Measurements from ENCODE around the gene LSP1.

- TF ChIP-seq GLIS3 (CRISPR knock-in tag; IDR thresholded peaks at IDR 0.05) (no peak), CSRNP3 (CRISPR knock-in tag; IDR thresholded peaks at IDR 0.05) (no peak), PATZ1 (CRISPR knock-in tag; IDR thresholded peaks at IDR 0.05; ENCODE audit: borderline replicate concordance) (no peak), TCF4 (CRISPR knock-in tag; IDR thresholded peaks at IDR 0.05; ENCODE audit: borderline replicate concordance) (no peak), ARNTL (CRISPR knock-in tag; IDR thresholded peaks at IDR 0.05; ENCODE audit: borderline replicate concordance, low read depth) (no peak), OSR1 (CRISPR knock-in tag; IDR thresholded peaks at IDR 0.05) (no peak), POU6F1 (CRISPR knock-in tag; IDR thresholded peaks at IDR 0.05; ENCODE audit: borderline replicate concordance, low read depth) (no peak), RARB (CRISPR knock-in tag; IDR thresholded peaks at IDR 0.05) (no peak), PPARA (CRISPR knock-in tag; IDR thresholded peaks at IDR 0.05; ENCODE audit: borderline replicate concordance) (no peak), ZNF8 (CRISPR knock-in tag; IDR thresholded peaks at IDR 0.05) (no peak)
Measured at GRCh38 chr11:1814691-1815090, 38.2 kb upstream of the LSP1 start.

All from SK-N-SH treated with all-trans-retinoic acid at 6 μM for 48 hours (cell line).